Calu3 (cell line): ENCODE measurements around the gene MINDY4. TPM values are rescaled to one million over a fixed set of nuclear protein-coding genes. Genes with fewer than 3 reads are reported as not detected.

Experiments used
- BruUV-seq: library from RNA; stranded (reverse); fragments of 400-500 nt; replicated peaks from 2 replicates; lab custom pipeline; 2021; lab: Mats Ljungman, UMichigan
- CTCF ChIA-PET: fragments of 300-600 bp; sonication (Branson Sonifier 250); formaldehyde crosslinking; loops from one replicate; lab custom pipeline; 2022; ENCODE audit warnings: antibody characterized with exemption; lab: Charles Lee
- DNase-seq: peaks from one replicate; pipeline ENCODE4 v3.0.0; 2022
- H3K27ac Mint-ChIP-seq: one replicate; pipeline ENCODE4 v1.8.0; 2022; ENCODE audit warnings: mixed read lengths; ENCODE audit not compliant: unreplicated experiment
- H3K27me3 Mint-ChIP-seq: one replicate; pipeline ENCODE4 v1.8.0; 2022; ENCODE audit warnings: mixed read lengths; ENCODE audit not compliant: unreplicated experiment
- H3K36me3 Mint-ChIP-seq: one replicate; pipeline ENCODE4 v1.8.0; 2022; ENCODE audit warnings: mild to moderate bottlenecking, moderate library complexity, mixed read lengths; ENCODE audit not compliant: insufficient read depth, unreplicated experiment
- H3K4me1 Mint-ChIP-seq: one replicate; pipeline ENCODE4 v1.8.0; 2022; ENCODE audit warnings: mild to moderate bottlenecking, low read depth, mixed read lengths; ENCODE audit not compliant: unreplicated experiment
- H3K4me3 Mint-ChIP-seq: one replicate; pipeline ENCODE4 v1.8.0; 2022; ENCODE audit warnings: mild to moderate bottlenecking, low read depth, moderate library complexity, mixed read lengths; ENCODE audit not compliant: unreplicated experiment
- H3K9me3 Mint-ChIP-seq: one replicate; pipeline ENCODE4 v1.8.0; 2022; ENCODE audit warnings: low read depth, mixed read lengths; ENCODE audit not compliant: unreplicated experiment
- intact Hi-C: fragments of 100-400 bp; cut with micrococcal nuclease; formaldehyde crosslinking; loops from one replicate; pipeline ENCODE4 v1.10.0; 2022; ENCODE audit not compliant: unreplicated experiment
- total RNA-seq: library from RNA; stranded (reverse); gene quantifications from 2 replicates; pipeline ENCODE4 v1.2.3, GENCODE V29; 2022
- TF ChIP-seq, protein P1 (sequence below): fragments of 200-600 bp; IDR thresholded peaks from one replicate; pipeline ENCODE4 v1.8.0; 2022; ENCODE audit warnings: antibody characterized with exemption; ENCODE audit not compliant: unreplicated experiment

Gene MINDY4
- total RNA-seq, 1 experiment from 2014 or later, result 12.4 TPM

GRCh38 chr7:30752979-30753378 lies 18.2 kb upstream of the MINDY4 start:
- BruUV-seq, result no TSS peak
- Mint-ChIP-seq H3K27ac (no peak overlapping the region), H3K4me1 (no peaks in the 10 kb centered on the region), H3K36me3 (no peaks in the 10 kb centered on the region), H3K9me3 (no peaks in the 10 kb centered on the region), H3K4me3 (no peak overlapping the region), H3K27me3 (peaks cover 57% of the 10 kb centered on the region)
- no peak for DNase-seq
- CTCF ChIA-PET, result no interaction called here
- intact Hi-C loops, result no loop called here
- TF ChIP-seq, protein P1, sequence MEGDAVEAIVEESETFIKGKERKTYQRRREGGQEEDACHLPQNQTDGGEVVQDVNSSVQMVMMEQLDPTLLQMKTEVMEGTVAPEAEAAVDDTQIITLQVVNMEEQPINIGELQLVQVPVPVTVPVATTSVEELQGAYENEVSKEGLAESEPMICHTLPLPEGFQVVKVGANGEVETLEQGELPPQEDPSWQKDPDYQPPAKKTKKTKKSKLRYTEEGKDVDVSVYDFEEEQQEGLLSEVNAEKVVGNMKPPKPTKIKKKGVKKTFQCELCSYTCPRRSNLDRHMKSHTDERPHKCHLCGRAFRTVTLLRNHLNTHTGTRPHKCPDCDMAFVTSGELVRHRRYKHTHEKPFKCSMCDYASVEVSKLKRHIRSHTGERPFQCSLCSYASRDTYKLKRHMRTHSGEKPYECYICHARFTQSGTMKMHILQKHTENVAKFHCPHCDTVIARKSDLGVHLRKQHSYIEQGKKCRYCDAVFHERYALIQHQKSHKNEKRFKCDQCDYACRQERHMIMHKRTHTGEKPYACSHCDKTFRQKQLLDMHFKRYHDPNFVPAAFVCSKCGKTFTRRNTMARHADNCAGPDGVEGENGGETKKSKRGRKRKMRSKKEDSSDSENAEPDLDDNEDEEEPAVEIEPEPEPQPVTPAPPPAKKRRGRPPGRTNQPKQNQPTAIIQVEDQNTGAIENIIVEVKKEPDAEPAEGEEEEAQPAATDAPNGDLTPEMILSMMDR, result no peak

DNA sequence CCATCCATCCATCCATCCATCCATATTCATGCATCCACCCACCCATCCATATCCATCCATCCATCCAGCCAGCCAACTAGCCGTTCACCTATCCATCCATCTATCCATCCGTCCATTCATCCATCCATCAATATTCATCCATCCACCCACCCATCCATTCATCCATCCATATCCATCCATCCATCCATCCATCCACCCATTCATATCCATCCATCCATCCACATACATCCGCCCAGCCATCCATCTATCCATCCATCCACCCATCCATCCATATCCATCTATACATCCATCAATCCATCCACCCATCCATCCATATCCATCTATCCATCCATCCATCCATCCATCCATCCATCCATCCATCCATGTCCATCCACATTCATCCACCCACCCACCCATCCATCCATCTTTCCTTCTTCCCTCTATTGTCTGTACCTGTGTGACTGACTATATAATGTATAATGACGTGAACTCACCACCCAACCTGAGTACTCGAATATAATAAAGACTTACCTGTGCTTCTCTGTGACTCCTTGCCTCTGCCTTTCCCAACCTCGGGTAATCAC lies 16.8 kb upstream of the MINDY4 start:
- H3K4me3 Mint-ChIP-seq, result no peak overlapping the region
- H3K36me3 Mint-ChIP-seq, result no peaks in the 10 kb centered on the region
- no peaks in the 10 kb centered on the region for H3K9me3 Mint-ChIP-seq
- peaks cover 54% of the 10 kb centered on the region for H3K27me3 Mint-ChIP-seq
- H3K27ac Mint-ChIP-seq, result no peak overlapping the region
- CTCF ChIA-PET, result no interaction called here
- DNase-seq, result no peak
- no peaks in the 10 kb centered on the region for H3K4me1 Mint-ChIP-seq
- TF ChIP-seq, protein P1, result no peak
- no TSS peak for BruUV-seq
- intact Hi-C loops, result no loop called here

GRCh38 chr7:30755384-30756154 lies 15.6 kb upstream of the MINDY4 start:
- no peaks in the 10 kb centered on the region for H3K4me1 Mint-ChIP-seq
- intact Hi-C loops, result no loop called here
- TF ChIP-seq, protein P1, result no peak
- no peak for DNase-seq
- no peaks in the 10 kb centered on the region for H3K36me3 Mint-ChIP-seq
- no peaks in the 10 kb centered on the region for H3K9me3 Mint-ChIP-seq
- no peak overlapping the region for H3K27ac Mint-ChIP-seq
- CTCF ChIA-PET, result interaction anchor here (0.5 to 0.6 kb wide), 3 partner anchors 163 to 449 kb away, joined by 3 to 5 read pairs (median 4); no protein-coding TSS in a partner anchor
- H3K27me3 Mint-ChIP-seq, result peaks cover 54% of the 10 kb centered on the region
- no TSS peak for BruUV-seq
- no peak overlapping the region for H3K4me3 Mint-ChIP-seq

DNA sequence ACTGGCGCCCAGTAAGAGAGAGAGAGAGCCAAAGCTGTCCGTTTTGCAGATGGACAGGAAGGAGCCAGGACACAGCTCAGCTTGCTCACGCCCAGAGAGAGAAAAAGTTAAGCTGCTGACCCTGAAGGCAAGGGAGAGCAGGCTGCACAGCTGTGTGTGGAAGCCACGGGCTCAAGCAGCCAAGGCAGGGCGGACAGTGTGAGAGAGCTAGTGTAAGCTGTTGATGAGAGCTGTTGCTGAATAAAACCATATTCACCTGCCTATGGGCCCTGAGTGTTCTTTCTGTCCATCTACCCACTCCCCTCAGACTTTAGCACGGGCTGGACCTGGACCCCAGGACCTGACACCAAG lies 13.9 kb upstream of the MINDY4 start:
- TF ChIP-seq, protein P1, result no peak
- Mint-ChIP-seq H3K36me3 (no peaks in the 10 kb centered on the region), H3K27ac (no peak overlapping the region), H3K4me3 (no peak overlapping the region), H3K4me1 (no peaks in the 10 kb centered on the region), H3K9me3 (no peaks in the 10 kb centered on the region), H3K27me3 (peaks cover 64% of the 10 kb centered on the region)
- intact Hi-C loops, result no loop called here
- no peak for DNase-seq
- BruUV-seq, result no TSS peak
- CTCF ChIA-PET, result no interaction called here
